NCI-H2081 treated with DMSO at 0.1 percent for 48 hours (cell line): ENCODE measurements around the gene SLC13A3.
A peak's percentile ranks its signal among the peaks of the same experiment; 100 is the strongest.

Experiments
- DNase-seq: peaks from one replicate; lab custom pipeline; 2025; lab: John Stamatoyannopoulos, UW

SLC13A3 gene

DNA sequence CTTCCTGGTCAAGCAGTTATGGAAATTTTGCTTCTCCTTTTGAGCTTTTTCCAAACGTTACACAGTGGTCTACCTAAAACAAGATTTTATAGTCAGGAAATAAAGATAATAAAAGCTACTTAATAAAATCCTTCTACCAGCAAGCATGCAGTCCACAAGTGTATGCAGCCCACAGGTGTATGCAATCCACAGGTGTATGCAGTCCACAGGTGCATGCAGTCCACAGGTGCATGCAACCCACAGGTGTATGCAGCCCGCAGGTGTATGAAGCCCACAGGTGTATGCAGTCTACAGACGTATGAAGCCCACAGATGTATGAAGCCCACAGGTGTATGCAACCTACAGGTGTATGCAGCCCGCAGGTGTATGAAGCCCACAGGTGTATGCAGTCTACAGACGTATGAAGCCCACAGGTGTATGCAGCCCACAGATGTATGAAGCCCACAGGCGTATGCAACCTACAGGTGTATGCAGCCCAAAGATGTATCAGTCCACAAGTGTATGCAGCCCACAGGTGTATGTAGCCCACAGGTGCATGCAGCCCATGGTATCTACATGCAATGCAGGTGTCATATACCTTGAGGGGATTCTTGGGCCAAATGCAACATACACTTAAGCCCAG is 74.4 kb downstream of the SLC13A3 start:
- DNase-seq, result no peak

DNA sequence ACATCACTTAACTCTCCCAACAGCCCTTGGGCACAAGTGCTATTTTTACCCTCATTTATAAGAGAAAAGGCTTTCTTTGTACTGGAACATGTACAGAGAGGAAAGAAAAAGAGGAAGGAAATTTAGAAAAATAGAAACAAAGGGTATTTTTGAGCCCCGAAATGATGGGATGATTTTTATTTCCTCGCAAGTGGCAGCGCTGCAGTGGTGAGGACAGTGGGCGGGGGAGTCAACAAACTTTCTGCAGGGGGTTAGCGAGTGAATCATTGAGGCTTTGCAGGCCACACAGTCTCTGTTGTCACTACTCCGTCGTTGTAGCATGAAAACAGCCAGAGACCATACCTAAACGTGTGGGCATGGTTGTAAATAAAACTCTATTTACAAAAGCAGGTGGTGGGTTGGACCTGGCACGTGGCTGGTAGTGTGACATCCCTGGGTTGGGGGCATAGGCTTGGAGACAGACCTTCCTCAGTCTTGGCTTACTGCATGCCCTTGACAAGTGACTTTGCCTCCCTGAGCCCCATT is 75.3 kb downstream of the SLC13A3 start:
- DNase-seq, result no peak

DNA sequence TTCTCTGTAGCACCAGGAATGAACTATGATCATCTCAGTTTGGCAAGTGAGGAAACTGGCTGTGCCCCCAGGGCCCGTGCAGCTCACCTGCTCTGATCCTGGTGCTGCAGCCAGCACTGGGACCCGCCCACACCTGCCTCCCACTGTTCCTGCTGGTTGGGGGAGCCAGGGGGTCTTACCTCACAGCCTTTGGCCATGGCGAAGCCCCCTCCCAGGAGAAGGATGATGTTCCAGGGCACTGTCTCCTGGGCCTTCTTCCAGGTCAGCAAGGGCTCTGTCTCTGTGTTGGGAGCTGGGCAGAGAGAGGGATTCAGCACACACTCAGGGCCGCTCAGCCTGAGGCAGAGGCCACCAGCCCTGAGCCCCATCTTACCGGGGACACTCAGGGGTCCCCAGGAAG is 75.9 kb downstream of the SLC13A3 start:
- DNase-seq, result no peak

DNA sequence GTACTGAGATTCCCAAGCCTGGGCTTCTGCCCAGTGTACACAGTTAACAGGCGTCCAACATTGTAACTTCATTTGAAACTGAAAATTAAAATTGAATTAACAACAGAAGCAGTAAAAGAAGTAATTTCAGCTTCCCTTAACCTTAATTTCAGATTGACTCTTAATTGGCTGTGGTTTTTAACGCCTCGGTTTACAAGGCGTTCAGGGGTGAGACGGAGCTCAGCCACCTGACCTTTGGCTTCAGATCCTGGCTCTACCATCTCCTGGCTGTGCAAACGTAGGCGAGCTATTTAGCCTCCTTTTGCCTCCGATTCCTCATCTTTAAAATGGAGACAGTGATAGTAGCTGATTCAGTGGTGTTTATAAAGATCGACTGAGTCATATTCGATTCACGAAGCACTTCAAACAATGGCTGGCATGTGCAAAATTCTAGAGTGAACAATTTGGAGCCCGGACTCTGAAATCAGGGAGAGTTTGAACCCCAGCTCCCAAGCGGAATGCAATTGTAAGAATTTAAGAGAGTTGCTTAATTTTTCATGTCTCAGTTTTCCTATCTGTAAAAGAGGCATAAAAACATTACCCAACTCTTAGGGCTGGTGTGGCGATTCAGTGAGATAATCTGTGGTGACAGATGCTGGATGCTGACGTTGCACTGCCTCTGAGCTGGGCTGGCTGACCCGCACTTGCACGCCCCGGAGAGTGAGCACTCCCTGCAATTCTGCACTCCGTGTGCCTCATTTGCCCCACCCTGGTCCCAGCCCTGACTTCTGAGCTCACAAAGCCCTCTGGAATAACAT is 77.3 kb downstream of the SLC13A3 start:
- DNase-seq, result no peak

DNA sequence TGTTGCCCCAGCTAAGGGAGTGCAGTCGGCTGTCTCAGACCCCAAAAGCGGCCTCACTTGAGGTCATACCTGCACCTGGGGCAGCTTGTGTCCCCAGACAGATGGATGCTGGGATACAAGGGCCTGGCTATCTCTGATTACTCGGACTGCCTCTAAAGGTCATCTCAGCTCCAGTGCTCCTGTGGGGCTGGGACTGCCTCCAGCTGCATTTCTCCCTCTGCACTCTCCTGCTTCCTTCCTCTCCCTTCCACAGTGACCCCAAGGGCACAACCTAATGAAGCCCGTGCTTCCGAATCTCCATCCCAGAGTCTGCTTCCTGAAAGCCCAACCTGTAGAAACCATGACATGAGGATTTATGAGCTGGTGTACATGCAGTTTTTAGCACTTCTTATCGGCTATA is 78.0 kb downstream of the SLC13A3 start:
- no peak for DNase-seq

DNA sequence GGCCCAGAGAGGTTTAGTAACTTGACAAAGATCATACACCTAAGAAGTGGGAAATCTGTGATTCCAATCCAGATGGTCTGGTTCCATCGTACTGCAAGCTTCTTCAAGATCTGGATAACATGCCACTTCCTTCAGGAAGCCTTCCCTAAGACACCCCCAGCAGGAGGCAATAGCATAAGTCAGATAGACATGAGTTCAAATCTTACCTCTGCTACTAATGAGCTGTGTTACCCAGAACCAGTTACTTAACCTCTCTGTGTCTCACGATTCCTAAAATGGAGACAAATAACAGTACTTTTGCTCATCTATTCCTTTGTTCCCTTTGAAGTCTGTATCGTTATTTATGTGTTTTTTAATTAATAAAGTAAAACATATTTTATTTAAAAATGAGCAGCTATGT is 78.5 kb downstream of the SLC13A3 start:
- no peak for DNase-seq

DNA sequence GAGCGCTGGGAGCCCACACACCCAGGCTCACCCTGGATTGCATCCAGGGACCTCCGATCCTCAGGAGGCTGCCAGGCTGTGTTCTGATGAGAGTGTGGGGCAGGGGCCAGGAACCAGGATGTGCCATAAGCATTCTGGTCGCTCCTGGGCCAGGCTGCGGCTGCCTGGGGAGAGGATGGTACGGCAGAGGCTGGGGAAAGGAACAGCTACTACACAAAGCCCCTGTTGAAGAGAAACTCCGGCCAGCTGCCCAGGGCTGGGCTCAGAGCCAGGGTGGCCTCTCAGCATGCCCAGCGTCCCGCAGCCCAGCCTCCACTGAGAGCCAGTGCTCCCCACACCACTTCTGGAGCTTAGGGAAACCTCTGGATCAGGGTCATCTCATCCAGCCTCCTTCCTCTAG is 79.1 kb downstream of the SLC13A3 start:
- no peak for DNase-seq

DNA sequence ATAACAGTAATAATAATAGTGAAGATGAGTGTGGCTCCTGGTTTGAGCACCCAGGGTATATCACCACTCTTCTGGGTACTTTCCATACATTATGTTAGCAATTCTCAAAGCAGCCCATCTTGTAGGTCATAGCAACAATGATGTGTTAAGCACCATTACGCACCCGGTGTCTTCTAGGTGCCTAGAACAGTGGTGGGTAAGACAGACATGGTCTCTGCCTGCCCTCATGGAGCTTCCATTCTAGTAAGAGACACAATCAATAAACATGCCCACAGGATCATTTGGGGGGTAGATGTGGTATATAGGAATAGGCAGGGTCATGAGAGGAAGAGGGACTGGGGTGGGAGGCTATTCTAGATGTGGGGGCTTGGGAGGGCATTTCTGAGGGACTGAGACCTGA is 79.8 kb downstream of the SLC13A3 start:
- no peak for DNase-seq

DNA sequence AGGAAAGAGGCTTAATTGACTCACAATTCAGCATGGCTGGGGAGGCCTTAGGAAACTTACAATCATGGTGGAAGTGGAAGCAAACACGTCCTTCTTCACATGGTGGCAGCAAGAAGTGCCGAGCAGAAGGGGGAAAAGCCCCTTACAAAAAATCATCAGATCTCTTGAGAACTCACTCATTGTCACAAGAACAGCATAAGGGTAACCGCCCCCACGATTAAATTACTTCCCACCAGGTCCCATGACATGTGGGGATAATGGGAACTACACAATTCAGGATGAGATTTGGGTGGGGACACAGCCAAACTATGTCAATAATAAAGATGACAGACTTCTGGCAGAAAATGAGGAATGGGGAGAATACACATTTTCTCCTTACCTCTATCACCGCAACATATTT is 80.3 kb downstream of the SLC13A3 start:
- DNase-seq, result no peak

DNA sequence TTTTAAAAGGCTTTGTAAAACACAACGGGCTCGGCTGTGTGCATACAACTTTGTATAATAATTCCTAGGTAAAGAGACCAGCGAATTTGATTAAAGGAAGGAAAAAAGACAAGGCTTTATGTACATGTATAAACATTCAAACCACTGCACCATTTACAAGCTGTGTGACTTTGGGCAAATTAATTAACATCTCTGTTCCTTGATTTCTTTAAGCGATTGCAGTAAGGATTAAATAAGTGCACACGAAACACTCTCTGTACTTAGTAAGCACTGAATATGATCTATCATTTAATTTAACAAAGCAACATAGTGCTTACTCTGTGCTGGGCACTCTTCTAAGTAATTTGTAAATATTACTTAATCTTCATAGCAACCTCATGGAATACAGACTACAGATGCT is 81.3 kb downstream of the SLC13A3 start:
- no peak for DNase-seq

DNA sequence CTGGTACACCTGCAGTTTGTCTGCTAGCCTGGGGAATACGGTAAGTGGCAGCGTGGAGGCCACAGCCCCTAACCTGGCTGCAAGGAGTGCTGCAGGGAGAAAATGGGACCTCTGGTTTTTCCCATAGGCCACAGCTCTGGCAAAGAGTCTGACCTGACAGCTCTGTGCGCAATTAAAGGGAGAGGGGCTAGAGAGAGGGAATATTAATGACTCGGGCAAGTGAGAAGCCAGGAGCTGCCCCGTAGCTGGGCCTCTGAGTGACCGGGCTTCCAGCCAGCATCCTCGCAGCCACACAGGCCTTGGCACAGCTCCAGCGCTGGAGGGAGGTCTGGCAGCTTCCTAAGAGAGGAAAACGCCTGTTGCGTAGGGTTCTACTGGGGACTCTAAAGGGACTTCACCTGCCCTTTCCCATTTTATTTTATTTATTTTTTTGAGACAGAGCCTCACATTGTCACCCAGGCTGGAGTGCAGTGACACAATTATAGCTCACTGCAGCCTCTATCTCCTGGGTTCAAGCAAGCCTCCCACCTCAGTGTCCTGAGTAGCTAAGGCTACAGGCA is 82.6 kb downstream of the SLC13A3 start:
- DNase-seq, result peak; percentile 62

DNA sequence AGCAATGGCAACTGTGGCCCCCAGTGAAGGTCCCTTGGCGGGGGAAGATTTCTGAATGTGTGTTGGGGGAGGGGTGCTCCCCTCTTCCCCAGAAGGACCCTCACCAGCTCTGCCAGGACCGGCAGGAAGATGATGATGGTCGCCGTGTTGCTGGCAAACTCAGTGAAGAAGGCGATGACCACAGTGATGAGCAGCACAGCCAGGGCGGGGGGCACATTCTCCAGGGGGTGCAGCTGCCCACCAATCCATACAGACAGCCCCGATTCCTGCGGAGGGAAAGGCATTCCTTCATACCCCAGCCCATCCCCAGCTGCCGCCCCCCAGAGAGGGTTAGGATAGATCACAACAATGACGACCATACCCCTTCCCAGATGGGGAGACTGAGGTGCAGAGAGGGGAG is 85.1 kb downstream of the SLC13A3 start:
- DNase-seq, result no peak

DNA sequence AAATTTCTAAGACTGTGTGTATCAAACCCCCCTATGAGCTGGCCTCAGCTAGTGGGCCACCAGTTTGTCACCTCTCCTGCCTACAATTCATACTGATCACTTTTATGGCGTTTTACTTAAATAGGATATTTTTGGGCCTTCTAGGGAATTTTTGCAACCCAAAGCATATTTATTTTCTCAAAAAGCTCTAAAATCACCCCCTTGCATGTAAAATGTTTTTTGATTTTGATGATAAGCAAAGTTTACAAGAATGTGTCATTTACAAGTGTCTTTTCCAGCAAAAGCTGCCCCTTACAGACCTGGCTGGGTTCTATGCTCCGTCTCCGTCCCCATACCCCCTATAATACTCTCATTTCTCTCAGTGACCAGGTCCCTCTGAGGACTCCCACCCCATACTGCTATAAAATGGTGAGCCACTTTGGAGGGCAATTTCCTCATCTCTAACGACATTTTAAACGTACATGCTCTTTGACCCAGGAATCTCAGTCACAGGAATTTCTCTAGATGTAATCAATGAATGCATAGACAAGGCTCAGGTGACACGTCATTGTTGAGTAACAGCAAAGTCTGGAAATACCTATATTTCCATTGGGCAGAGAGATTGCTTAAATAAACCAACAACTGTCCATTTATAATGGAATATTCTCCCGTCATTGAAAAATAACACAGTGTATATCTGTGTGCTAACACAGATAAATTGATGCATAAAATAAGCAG is 86.9 kb downstream of the SLC13A3 start:
- DNase-seq, result no peak

DNA sequence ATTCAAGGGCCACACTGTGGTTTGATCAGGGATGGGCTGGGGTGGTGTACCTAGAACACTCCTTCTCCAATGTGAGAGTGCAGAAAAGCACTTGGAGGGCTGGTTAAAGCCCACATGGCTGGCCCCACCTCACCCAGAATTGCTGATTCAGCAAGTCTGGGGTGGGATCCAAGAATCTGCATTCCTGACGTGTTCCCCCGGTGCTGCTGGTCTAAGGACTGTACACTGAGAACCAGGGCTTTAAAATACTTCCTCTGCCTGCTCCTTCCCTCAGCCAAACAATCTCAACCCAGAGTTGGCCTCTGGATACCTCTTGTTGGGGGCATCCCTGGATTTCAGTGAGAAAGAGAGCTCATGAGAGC is 87.4 kb downstream of the SLC13A3 start:
- DNase-seq, result no peak

DNA sequence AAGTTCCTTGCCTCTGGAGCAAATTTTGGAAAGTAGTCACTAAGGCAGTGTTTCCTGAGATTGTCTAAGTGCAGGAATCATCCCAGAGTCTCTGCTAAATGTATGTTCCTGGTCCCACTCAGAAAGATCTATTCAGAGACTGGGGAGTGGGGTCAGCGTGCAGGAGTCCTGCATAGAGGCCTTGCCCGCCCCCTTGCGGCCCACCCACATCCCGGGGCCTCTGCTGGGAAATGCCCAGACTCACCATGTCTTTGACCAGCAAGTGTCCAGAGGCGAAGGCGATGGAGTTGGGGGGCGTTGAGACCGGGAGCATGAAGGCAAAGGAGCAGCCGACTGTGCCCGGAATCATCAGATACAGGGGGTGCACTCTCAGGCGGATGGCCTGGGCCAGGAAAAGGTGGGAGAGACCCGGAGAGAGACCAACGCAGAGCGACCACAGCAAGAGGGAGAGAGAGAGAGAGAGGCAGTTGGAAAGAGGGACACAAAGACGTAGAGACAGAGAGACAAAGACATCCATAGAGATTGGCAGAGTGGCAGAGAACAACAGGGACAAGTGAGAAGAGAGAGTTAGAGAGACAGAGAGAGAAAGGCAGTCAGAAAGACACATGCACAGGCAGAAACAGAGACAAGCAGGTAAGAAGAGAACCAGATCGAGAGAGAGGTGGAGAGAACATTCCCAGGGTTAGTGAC is 87.9 kb downstream of the SLC13A3 start:
- no peak for DNase-seq

DNA sequence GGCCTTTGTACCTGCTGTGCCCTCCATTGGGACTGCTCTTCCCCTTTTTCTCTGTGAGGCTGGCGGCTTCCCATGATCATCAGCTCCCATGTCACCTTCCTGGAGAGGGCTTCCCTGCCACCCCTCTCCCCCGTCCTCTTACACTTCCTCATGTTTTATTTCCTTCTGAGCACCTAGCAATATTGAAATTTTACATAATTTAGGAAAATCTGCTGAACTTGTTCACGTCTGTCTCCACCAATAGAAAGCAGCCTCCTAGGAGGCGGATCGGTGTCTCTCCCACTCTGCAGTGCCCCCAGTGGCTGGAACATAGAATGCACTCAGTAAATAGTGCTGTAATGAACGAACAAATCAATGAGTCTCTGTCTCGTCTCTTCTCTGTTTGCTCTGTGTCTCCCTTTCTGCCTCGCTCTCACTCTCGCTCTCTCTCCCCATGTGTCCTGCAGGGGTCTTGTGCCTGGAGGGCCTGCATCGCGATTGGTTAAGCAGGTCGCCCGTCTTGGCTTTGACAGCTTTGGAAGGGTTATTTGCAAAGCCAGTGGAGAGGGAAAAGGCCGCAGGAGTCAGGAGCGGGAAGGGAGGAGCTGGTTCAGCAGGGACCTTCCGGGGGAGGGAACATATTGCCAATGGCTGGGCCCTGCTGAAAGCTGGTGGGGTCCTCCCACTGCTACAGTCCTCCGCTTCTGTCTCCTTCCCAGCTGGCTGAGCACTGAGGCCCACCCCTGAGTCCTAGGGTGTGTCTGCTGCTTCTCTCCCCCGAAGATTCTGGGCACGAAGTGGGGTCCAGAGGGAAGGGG is 88.7 kb downstream of the SLC13A3 start:
- DNase-seq, result no peak

DNA sequence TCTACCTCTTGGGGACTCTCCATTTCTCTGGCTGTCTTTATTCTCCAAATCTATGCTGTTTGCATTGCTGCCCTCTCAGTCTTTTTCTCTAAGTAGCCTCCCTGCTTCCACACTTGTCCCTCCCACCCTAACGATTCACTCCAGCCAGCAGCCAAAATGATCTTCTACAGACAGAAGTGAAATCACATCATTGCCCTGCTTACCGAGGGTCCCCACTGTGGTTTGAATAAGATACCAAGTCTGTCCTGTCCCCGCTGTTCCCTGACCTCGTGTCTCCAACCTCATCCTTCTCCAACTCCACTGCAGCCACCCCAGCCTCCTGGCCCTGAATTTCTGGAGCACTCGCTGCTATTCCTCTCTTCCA is 89.3 kb downstream of the SLC13A3 start:
- DNase-seq, result no peak

DNA sequence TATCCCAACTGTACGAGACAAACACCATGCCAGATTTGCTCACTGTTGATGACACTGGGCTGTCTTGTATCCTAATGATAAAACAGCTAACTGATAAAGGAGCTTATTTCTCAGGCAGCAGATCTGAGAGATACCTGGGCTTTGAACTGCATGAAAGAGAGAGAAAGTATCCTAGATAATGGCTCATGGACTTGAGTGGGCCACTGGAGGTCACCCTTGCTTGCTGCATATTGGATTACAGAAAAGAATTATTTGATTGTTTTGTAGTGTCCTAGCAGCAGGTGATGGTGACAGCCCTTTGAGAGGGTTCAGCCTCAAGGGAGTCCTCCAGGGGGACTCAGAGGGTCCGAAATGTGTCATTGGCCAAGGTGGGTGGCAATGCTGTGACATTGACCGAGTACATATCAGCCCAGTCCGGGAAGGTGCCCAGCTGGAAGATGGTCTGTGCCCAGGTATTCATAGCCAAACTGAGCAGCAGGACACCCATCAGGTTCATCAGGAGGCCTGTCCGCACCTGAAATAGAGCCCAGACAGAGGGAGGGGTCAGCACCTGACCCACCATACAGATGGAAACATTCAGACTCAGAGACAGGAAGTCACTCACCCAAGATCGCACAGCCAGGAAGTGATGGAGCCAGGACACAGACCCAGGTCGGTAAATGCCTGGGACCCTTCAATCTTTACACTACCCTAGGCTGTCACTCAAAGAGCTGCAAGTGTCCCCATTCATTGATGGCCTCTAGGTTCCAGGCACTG is 91.4 kb downstream of the SLC13A3 start:
- DNase-seq, result no peak

DNA sequence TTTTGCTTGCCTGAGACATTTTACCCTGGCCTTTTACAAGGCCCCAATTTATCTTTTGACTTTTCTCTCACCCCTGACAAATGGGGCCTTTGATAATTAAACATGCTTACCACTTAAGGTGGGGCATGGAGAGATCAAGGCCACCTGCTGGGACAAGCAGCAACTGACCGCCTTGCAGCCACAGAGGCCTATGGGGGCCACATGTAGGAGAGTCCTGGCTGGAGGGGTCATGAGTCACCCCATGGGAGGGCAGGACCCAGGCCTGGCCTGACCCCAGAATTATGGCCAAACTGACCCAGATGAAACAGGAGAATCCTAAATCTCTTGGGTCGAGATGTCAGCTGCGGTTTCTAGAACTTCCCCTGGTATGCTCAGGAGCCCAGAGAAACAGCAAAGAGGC is 92.3 kb downstream of the SLC13A3 start:
- DNase-seq, result no peak

DNA sequence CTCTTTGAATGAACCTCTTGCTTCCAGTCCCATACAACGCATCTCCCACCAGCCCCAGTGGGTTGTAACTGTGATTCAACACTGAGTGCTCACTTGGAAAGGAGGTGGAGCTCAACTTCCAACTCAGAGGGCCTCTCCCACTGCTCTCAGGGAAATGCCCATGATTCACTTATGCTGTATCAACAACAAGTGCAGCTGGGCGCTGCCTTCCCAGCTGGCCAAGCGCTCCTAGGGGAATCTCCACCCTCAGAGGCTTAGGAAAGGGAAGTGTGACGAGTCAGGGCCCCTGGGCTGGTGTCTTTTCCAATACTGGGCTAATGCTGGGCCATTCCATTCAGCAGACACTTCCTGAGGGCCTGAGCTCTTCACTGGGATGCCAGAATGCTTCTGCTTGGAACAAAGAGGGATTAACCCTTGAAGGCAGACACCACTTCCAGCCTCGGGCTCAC is 92.7 kb downstream of the SLC13A3 start:
- no peak for DNase-seq
